T-cell (primary cell): ENCODE data around the gene OSBPL3. TPM values are rescaled to one million over a fixed set of nuclear protein-coding genes. Genes with fewer than 3 reads are reported as not detected.

Experiments used
- ATAC-seq, 4 experiments: fragments of 200-7000 bp in 3 of 4; fragments of 150-1000 bp in 1 of 4; cut with Tn5 transposase; replicated peaks in 1 of 4; 1 replicate in 3 of 4; 2 replicates in 1 of 4; pipeline ENCODE4 v1.10.0; 2021; ENCODE audit warnings: moderate library complexity in 3 of 4, mild to moderate bottlenecking in 2 of 4, moderate number of reproducible peaks in 1 of 4
- CTCF ChIA-PET, 2 donors: fragments of 300-600 bp; sonication (Branson Sonifier 250); formaldehyde crosslinking; loops; one replicate each; lab custom pipeline; 2022; ENCODE audit warnings: antibody characterized with exemption in 2 of 2; lab: Charles Lee
- POLR2A ChIA-PET, 2 donors: fragments of 300-600 bp; sonication (Branson Sonifier 250); formaldehyde crosslinking; loops; one replicate each; lab custom pipeline; 2022; ENCODE audit warnings: antibody characterized with exemption in 2 of 2; lab: Charles Lee
- DNase-seq, 35 experiments: peaks; one replicate each; pipeline versions ENCODE4 v3.0.0 to v3.0.0-alpha.2; 2013 to 2023
- H3K27ac ChIP-seq: one replicate; pipeline ENCODE4 v1.5.1; 2013; ENCODE audit warnings: low read length
- H3K27me3 ChIP-seq, 2 experiments: replicated peaks in 1 of 2; 1 replicate in 1 of 2; 2 replicates in 1 of 2; pipeline versions ENCODE4 v1.6.1 to v1.7.0; 2013; ENCODE audit warnings: low read length in 1 of 2, mixed read lengths in 1 of 2; ENCODE audit not compliant: control insufficient read depth in 2 of 2, insufficient read depth in 2 of 2; ENCODE audit errors: extremely low read depth in 1 of 2
- H3K36me3 ChIP-seq, 2 donors: 1 replicate in 1 of 2; 2 replicates in 1 of 2; pipeline versions ENCODE4 v1.6.1 to v1.7.0; 2013; ENCODE audit warnings: low read length in 1 of 2; ENCODE audit not compliant: control insufficient read depth in 2 of 2, insufficient read depth in 1 of 2; ENCODE audit errors: extremely low read depth in 1 of 2
- H3K4me1 ChIP-seq, 2 experiments: 1 replicate in 1 of 2; 2 replicates in 1 of 2; pipeline versions ENCODE4 v1.6.1 to v1.7.0; 2013; ENCODE audit warnings: low read length in 2 of 2, mixed read lengths in 1 of 2; ENCODE audit not compliant: insufficient read depth in 2 of 2, control insufficient read depth in 1 of 2; ENCODE audit errors: extremely low read depth in 1 of 2
- H3K4me3 ChIP-seq, 2 donors: 1 replicate in 1 of 2; 2 replicates in 1 of 2; pipeline versions ENCODE4 v1.5.1 to v1.7.0; 2013; ENCODE audit warnings: mild to moderate bottlenecking in 2 of 2, low read length in 1 of 2, moderate library complexity in 1 of 2; ENCODE audit not compliant: control insufficient read depth in 1 of 2; ENCODE audit errors: extremely low read depth in 1 of 2
- H3K9me3 ChIP-seq: 2 replicates; pipeline ENCODE4 v1.7.0; 2013
- H3K27ac Mint-ChIP-seq, 2 donors: one replicate each; pipeline ENCODE4 v1.8.0; 2020 to 2021; ENCODE audit warnings: mild to moderate bottlenecking in 2 of 2, mixed read lengths in 2 of 2
- H3K27me3 Mint-ChIP-seq, 2 donors: one replicate each; pipeline ENCODE4 v1.8.0; 2021 to 2022; ENCODE audit warnings: mixed read lengths in 2 of 2
- H3K36me3 Mint-ChIP-seq: one replicate; pipeline ENCODE4 v1.8.0; 2021; ENCODE audit warnings: mixed read lengths
- H3K4me1 Mint-ChIP-seq, 3 donors: one replicate each; pipeline ENCODE4 v1.8.0; 2020 to 2022; ENCODE audit warnings: mixed read lengths in 3 of 3, mild to moderate bottlenecking in 1 of 3
- H3K4me3 Mint-ChIP-seq, 3 donors: one replicate each; pipeline ENCODE4 v1.8.0; 2020 to 2022; ENCODE audit warnings: mild to moderate bottlenecking in 3 of 3, mixed read lengths in 3 of 3, moderate library complexity in 3 of 3
- H3K9me3 Mint-ChIP-seq, 3 donors: one replicate each; pipeline ENCODE4 v1.8.0; 2020 to 2022; ENCODE audit warnings: mixed read lengths in 3 of 3
- WGBS: methylation state at CpG from one replicate; pipeline ENCODE4 v1.1.5; 2013; ENCODE audit warnings: missing lambda C conversion rate; ENCODE audit not compliant: insufficient coverage; 5-methylcytosine and 5-hydroxymethylcytosine counted together
- total RNA-seq, 35 experiments: library from RNA in 6 of 35; stranded (reverse) in 6 of 35; fragments of 120-200 nt in 1 of 35; gene quantifications; one replicate each; pipeline versions ENCODE4 v1.2.1 to v1.2.4 and lab custom pipeline; 2013 to 2026

OSBPL3 gene
- total RNA-seq, 5 donors from 2014 or later (not counting 1 experiment from before 2014, with no cell fraction given): 30.2 to 62.7 (median 54.7) TPM

DNA sequence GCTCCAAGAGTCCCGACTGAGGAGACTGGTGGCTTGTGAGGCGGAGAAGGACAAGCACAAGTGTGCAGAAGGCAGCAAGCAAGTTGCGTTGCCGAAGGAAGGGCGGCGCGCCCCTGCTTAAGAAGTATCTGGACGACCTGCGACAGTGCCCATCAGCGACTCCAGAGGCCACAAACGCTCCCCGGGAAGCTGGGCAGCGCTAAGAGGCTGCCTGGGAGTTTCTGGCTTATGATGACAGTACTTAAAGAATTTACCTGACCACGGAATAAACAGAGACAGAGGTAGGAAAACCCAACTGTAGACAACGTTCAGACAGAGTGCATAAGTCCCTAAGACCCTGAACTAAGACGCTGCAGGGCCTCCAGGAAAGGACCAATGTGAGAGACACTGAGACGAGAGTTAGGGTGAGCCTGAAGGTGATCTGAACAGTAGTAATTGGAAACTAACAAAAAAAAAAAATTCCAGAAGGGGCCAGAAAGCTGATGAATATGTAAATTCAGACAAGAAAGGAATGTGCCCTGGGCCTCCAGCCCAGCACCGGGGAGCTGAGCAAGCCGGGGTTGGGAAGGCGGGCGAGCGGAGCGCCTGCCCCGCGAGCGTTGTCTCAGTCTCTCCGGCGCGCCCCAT lies 1.0 kb downstream of the OSBPL3 start:
- Histone ChIP-seq H3K9me3 (no peaks in the 10 kb centered on the region), H3K27me3 (peaks cover 0 to 5% of the 10 kb centered on the region in 2 experiments), H3K27ac (peak overlapping the region; percentile 63), H3K4me1 (peaks cover 27 to 36% of the 10 kb centered on the region in 2 experiments), H3K4me3 (peak overlapping the region; percentile 79 to 89), H3K36me3 (no peaks in the 10 kb centered on the region)
- peak overlapping the region; percentile 86 to 97 (median 96) for H3K4me3 Mint-ChIP-seq
- no peaks in the 10 kb centered on the region for H3K9me3 Mint-ChIP-seq
- WGBS: 0% methylated on average over 14 of the region's 29 CpGs
- ChIA-PET POLR2A (interaction anchor here (0.7 to 1.5 kb wide), 4 partner anchors 44 to 158 kb away, joined by 3 to 6 read pairs (median 4); partner anchors contain the start of gene CYCS (in 1 of the 2)), CTCF (interaction anchor here (0.6 to 5.0 kb wide), 10 partner anchors 8 to 1708 kb away, joined by 3 to 43 read pairs (median 4); no protein-coding TSS in a partner anchor)
- peaks cover 66 to 73% (median 72%) of the 10 kb centered on the region in 3 donors for H3K4me1 Mint-ChIP-seq
- peak in 1 of 4 experiments; percentile 3 for ATAC-seq
- no peaks in the 10 kb centered on the region for H3K27me3 Mint-ChIP-seq
- peaks cover 9% of the 10 kb centered on the region for H3K36me3 Mint-ChIP-seq
- peak in 3 of 35 experiments; percentile 3 to 7 (median 3) for DNase-seq
- peak overlapping the region; percentile 91 to 94 for H3K27ac Mint-ChIP-seq

GRCh38 chr7:24975644-24976260 lies 4.2 kb downstream of the OSBPL3 start:
- Mint-ChIP-seq H3K4me3 (peak overlapping the region in 1 of 3 donors; percentile 59), H3K9me3 (no peaks in the 10 kb centered on the region), H3K36me3 (peaks cover 9% of the 10 kb centered on the region), H3K27ac (peak overlapping the region in 1 of 2 donors; percentile 23), H3K27me3 (no peaks in the 10 kb centered on the region), H3K4me1 (peaks cover 78 to 80% (median 79%) of the 10 kb centered on the region in 3 donors)
- Histone ChIP-seq H3K27me3 (peaks cover 0 to under 1% of the 10 kb centered on the region in 2 experiments), H3K36me3 (no peaks in the 10 kb centered on the region), H3K4me3 (no peak overlapping the region), H3K27ac (no peak overlapping the region), H3K9me3 (no peaks in the 10 kb centered on the region), H3K4me1 (peaks cover 30 to 42% of the 10 kb centered on the region in 2 experiments)
- CTCF ChIA-PET: interaction anchor here in 1 of 2 donors (5.0 kb wide), 1 partner anchor 155 kb away, joined by 43 read pairs; no protein-coding TSS in a partner anchor
- no peak for ATAC-seq
- POLR2A ChIA-PET: interaction anchor here in 1 of 2 donors (0.6 kb wide), 1 partner anchor 1452 kb away, joined by 3 read pairs; no protein-coding TSS in a partner anchor
- no peak for DNase-seq
- WGBS: 89% methylated on average over 2 of the region's 4 CpGs

DNA sequence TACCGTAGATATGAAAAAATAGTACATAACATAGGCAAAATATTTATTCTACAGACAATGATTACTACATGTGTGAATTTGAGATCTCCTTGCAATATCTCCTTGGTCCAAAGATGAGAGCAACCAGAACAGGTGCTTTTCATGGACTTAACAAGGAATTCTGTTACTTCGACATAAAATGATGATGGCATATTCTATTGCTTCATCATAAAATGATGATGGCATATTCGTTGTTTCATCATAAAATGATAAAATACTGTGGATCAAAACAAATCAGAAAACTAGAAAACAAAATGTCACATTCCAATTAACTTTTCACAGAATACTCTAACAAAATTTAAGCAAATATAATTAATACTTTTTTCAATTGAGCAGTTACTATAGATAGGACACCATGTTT lies 4.8 kb downstream of the OSBPL3 start:
- ChIA-PET CTCF (no interaction called here), POLR2A (interaction anchor here in 1 of 2 donors (0.6 kb wide), 1 partner anchor 1452 kb away, joined by 3 read pairs; no protein-coding TSS in a partner anchor)
- Histone ChIP-seq H3K36me3 (no peaks in the 10 kb centered on the region), H3K4me3 (no peak overlapping the region), H3K27me3 (no peaks in the 10 kb centered on the region), H3K27ac (no peak overlapping the region), H3K4me1 (peaks cover 27 to 39% of the 10 kb centered on the region in 2 experiments), H3K9me3 (no peaks in the 10 kb centered on the region)
- ATAC-seq: no peak
- Mint-ChIP-seq H3K9me3 (no peaks in the 10 kb centered on the region), H3K4me3 (no peak overlapping the region), H3K36me3 (peaks cover 9% of the 10 kb centered on the region), H3K4me1 (peaks cover 75 to 78% (median 78%) of the 10 kb centered on the region in 3 donors), H3K27ac (peak overlapping the region in 1 of 2 donors; percentile 23), H3K27me3 (no peaks in the 10 kb centered on the region)
- no CpG with 5 or more reads among the region's 3 CpGs for WGBS
- DNase-seq: no peak

GRCh38 chr7:24974026-24974832 lies 5.7 kb downstream of the OSBPL3 start:
- peaks cover 79 to 84% (median 79%) of the 10 kb centered on the region in 3 donors for H3K4me1 Mint-ChIP-seq
- ChIA-PET POLR2A (interaction anchor here in 1 of 2 donors (0.5 kb wide), 1 partner anchor 1546 kb away, joined by 4 read pairs; no protein-coding TSS in a partner anchor), CTCF (no interaction called here)
- no peak overlapping the region for H3K27ac Mint-ChIP-seq
- Histone ChIP-seq H3K27me3 (no peaks in the 10 kb centered on the region), H3K36me3 (no peaks in the 10 kb centered on the region), H3K9me3 (no peaks in the 10 kb centered on the region), H3K27ac (no peak overlapping the region), H3K4me1 (peaks cover 27 to 38% of the 10 kb centered on the region in 2 experiments), H3K4me3 (no peak overlapping the region)
- H3K27me3 Mint-ChIP-seq: no peaks in the 10 kb centered on the region
- ATAC-seq: no peak
- H3K9me3 Mint-ChIP-seq: no peaks in the 10 kb centered on the region
- WGBS: 89% methylated on average over 9 of the region's 15 CpGs
- peaks cover 9% of the 10 kb centered on the region for H3K36me3 Mint-ChIP-seq
- H3K4me3 Mint-ChIP-seq: no peak overlapping the region
- no peak for DNase-seq

GRCh38 chr7:24972991-24973390 lies 7.0 kb downstream of the OSBPL3 start:
- H3K36me3 ChIP-seq: no peaks in the 10 kb centered on the region
- peaks cover 9% of the 10 kb centered on the region for H3K36me3 Mint-ChIP-seq
- H3K27ac Mint-ChIP-seq: no peak overlapping the region
- DNase-seq (no peak), ATAC-seq (no peak)
- H3K4me3 Mint-ChIP-seq: no peak overlapping the region
- H3K9me3 Mint-ChIP-seq: no peaks in the 10 kb centered on the region
- H3K9me3 ChIP-seq: no peaks in the 10 kb centered on the region
- no peak overlapping the region for H3K4me3 ChIP-seq
- H3K27ac ChIP-seq: no peak overlapping the region
- H3K27me3 ChIP-seq: no peaks in the 10 kb centered on the region
- CTCF ChIA-PET: interaction anchor here in 1 of 2 donors (1.3 kb wide), 1 partner anchor 152 kb away, joined by 5 read pairs; no protein-coding TSS in a partner anchor
- H3K4me1 ChIP-seq: peaks cover 23 to 28% of the 10 kb centered on the region in 2 experiments
- peaks cover 67 to 77% (median 75%) of the 10 kb centered on the region in 3 donors for H3K4me1 Mint-ChIP-seq
- H3K27me3 Mint-ChIP-seq: no peaks in the 10 kb centered on the region
- POLR2A ChIA-PET: interaction anchor here in 1 of 2 donors (0.6 kb wide), 1 partner anchor 113 kb away, joined by 7 read pairs; no protein-coding TSS in a partner anchor
